Stimulated activated CD8-positive, alpha-beta memory T cell treated with anti-CD3 and anti-CD28 coated beads, Interleukin-12 subunit alpha, Interleukin-12 subunit beta, amount 100 ng/mL, for 4 hours (primary cell): Measurements from ENCODE around the gene DDX17.

Source experiments
- DNase-seq: peaks from one replicate; pipeline ENCODE4 v3.0.0-alpha.2; 2020; ENCODE audit warnings: low read depth

DDX17 gene

GRCh38 chr22:38465673-38466490, 40.2 kb downstream of the DDX17 start:
- no peak for DNase-seq

- DNase-seq = no peak
These were observed 41.0 kb downstream of the DDX17 start for GRCh38 chr22:38464992-38465672.

GRCh38 chr22:38462960-38463784, 42.9 kb downstream of the DDX17 start:
- no peak for DNase-seq

GRCh38 chr22:38461414-38462081, 44.6 kb downstream of the DDX17 start:
- DNase-seq = no peak

GRCh38 chr22:38461057-38461413, 45.1 kb downstream of the DDX17 start:
- no peak for DNase-seq

GRCh38 chr22:38460426-38460840, 45.7 kb downstream of the DDX17 start:
- DNase-seq = no peak

- no peak for DNase-seq
These were observed 49.0 kb downstream of the DDX17 start for GRCh38 chr22:38456841-38457699.

- no peak for DNase-seq
These were observed 49.8 kb downstream of the DDX17 start for GRCh38 chr22:38456272-38456835.

- no peak for DNase-seq
These were observed 50.4 kb downstream of the DDX17 start for GRCh38 chr22:38455530-38456271.

GRCh38 chr22:38455076-38455529, 51.0 kb downstream of the DDX17 start, which contains the start of gene KCNJ4:
TSS of gene KCNJ4 (minus strand) at chr22:38455199. CDS start at chr22:38428132, 27,067 bp downstream.
- no peak for DNase-seq

- DNase-seq = no peak
These were observed 51.6 kb downstream of the DDX17 start for GRCh38 chr22:38454353-38455075.

- DNase-seq = no peak
These were observed 52.1 kb downstream of the DDX17 start for GRCh38 chr22:38453996-38454352.

- no peak for DNase-seq
These were observed 52.9 kb downstream of the DDX17 start for GRCh38 chr22:38453066-38453672.

- DNase-seq = no peak
These were observed 53.6 kb downstream of the DDX17 start for GRCh38 chr22:38452373-38453065.

- DNase-seq = no peak
These were observed 54.2 kb downstream of the DDX17 start for GRCh38 chr22:38451864-38452263.

GRCh38 chr22:38451404-38451803, 54.7 kb downstream of the DDX17 start:
- DNase-seq = no peak

- no peak for DNase-seq
These were observed 55.8 kb downstream of the DDX17 start for GRCh38 chr22:38450234-38450797.

GRCh38 chr22:38449776-38450175, 56.3 kb downstream of the DDX17 start:
- no peak for DNase-seq
